ENCODE data around the gene SYTL3. TPM values are rescaled to one million over a fixed set of nuclear protein-coding genes. Genes with fewer than 3 reads are reported as not detected.

SYTL3 gene
- total and polyA plus RNA-seq, 9 of the 15 experiments (the other 6 are each of a cell fraction or from before 2014, with no cell fraction given), result 0.04 to 0.46 (median 0.17) TPM; not detected in 1

DNA sequence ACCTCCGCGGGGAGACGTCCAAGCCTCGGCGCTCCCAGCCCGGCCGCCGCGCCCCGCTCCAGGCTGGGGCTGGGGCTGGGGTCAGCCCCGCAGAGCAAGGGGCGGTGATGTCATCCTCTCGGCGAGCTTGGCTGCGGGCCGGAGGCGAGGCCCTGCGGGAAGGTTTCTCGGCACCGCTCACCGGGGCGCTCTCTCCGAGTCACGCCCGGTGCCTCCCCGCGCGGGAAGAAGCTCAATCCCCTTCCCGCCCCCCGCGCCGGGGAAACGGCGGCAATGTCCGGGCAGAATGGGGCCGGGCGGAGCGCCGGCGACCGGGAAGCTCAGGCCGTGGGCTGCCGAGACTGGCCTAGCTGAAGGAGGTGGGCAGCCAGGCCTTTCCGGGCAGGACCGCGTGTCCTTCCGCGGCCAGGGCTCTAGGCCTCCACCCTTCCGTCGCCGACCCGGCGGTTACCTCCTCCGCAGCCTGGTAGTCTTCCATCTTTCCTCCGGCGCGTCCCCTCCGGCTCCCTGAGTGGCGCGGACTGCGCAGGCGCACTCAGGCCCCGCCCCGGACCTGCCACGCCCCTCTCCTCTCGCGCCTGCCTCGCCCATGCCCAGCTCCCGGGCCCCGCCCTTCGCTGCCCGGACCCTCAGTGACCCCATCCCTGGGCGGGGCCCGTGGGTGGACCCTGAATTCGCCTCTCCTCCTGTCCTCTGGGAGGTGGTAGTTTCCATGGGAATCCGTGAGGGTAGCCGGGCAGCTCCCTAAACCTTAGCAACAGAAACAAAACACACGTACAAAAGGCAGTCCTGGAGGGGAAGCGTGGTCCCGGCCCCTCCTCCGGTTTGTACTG is 5.4 kb upstream of the SYTL3 start, which contains the start of gene DYNLT1 (continued):
- TF ChIP-seq SIN3B (IDR thresholded peaks at IDR 0.05; ENCODE audit: low read depth) (peak; percentile 5), ZNF57 (CRISPR knock-in tag; IDR thresholded peaks at IDR 0.05) (no peak), ZNF785 (CRISPR knock-in tag; IDR thresholded peaks at IDR 0.05) (no peak), TBL1XR1 (IDR thresholded peaks at IDR 0.05; ENCODE audit: low read length in 2 of 2) (no peak), MCM5 (IDR thresholded peaks at IDR 0.05; ENCODE audit: low read depth) (no peak), HOXB6 (CRISPR knock-in tag; IDR thresholded peaks at IDR 0.05; ENCODE audit: borderline replicate concordance) (no peak; the same call in 1 of the 2 replicates), KHSRP (IDR thresholded peaks at IDR 0.05) (no peak), NELFE (IDR thresholded peaks at IDR 0.05; ENCODE audit: insufficient read depth, insufficient read length) (peak; percentile 10), ETV5 (CRISPR knock-in tag; IDR thresholded peaks at IDR 0.05; ENCODE audit: low read depth) (peak; percentile 69; the same call in 1 of the 2 replicates), NEUROD1 (IDR thresholded peaks at IDR 0.05; ENCODE audit: borderline replicate concordance, low read depth, low read length, partially characterized antibody) (no peak), DACH1 (IDR thresholded peaks at IDR 0.05; ENCODE audit: partially characterized antibody) (no peak), HNRNPL (IDR thresholded peaks at IDR 0.05; ENCODE audit: low read depth, low read length) (peak; percentile 76; the same call in 1 of the 2 replicates), ZNF263 (CRISPR knock-in tag; IDR thresholded peaks at IDR 0.05; ENCODE audit: borderline replicate concordance) (peak; percentile 57; the same call in 1 of the 2 replicates), ZNF124 (CRISPR knock-in tag; IDR thresholded peaks at IDR 0.05) (0 out of 2 replicates have a peak, but pooled peaks have one; percentile 26), RBM22 (IDR thresholded peaks at IDR 0.05; ENCODE audit: low read depth, low read length, poor library complexity, severe bottlenecking) (peak; percentile 62), C11orf30 (IDR thresholded peaks at IDR 0.05; ENCODE audit: low read depth) (no peak), SMARCC2 (IDR thresholded peaks at IDR 0.05; ENCODE audit: low read depth) (peak; percentile 33; the same call in 1 of the 2 replicates), SP1 (CRISPR knock-in tag; IDR thresholded peaks at IDR 0.05) (peak; percentile 88), CCNT2 (IDR thresholded peaks at IDR 0.05; ENCODE audit: borderline replicate concordance, extremely low read depth, insufficient read length, low read depth, low read length) (peak; percentile 79), TRIM24 (IDR thresholded peaks at IDR 0.05) (peak in 1 of 2 experiments; percentile 50; a peak in 1 of 4 replicates), RBM25 (IDR thresholded peaks at IDR 0.05; ENCODE audit: low read depth, low read length, severe bottlenecking) (no peak), CCAR2 (IDR thresholded peaks at IDR 0.05; ENCODE audit: low read depth, low read length) (no peak), ZNF445 (CRISPR knock-in tag; IDR thresholded peaks at IDR 0.05; ENCODE audit: low read depth) (no peak), ZNF212 (CRISPR knock-in tag; IDR thresholded peaks at IDR 0.05) (no peak), CBX1 (IDR thresholded peaks at IDR 0.05; ENCODE audit: low read depth) (peak; percentile 84; the same call in 1 of the 2 replicates)
- TF ChIP-seq, protein P1, sequence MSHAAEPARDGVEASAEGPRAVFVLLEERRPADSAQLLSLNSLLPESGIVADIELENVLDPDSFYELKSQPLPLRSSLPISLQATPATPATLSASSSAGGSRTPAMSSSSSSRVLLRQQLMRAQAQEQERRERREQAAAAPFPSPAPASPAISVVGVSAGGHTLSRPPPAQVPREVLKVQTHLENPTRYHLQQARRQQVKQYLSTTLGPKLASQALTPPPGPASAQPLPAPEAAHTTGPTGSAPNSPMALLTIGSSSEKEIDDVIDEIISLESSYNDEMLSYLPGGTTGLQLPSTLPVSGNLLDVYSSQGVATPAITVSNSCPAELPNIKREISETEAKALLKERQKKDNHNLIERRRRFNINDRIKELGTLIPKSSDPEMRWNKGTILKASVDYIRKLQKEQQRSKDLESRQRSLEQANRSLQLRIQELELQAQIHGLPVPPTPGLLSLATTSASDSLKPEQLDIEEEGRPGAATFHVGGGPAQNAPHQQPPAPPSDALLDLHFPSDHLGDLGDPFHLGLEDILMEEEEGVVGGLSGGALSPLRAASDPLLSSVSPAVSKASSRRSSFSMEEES (CRISPR knock-in tag; IDR thresholded peaks at IDR 0.05), result no peak
- TF ChIP-seq, protein P2, sequence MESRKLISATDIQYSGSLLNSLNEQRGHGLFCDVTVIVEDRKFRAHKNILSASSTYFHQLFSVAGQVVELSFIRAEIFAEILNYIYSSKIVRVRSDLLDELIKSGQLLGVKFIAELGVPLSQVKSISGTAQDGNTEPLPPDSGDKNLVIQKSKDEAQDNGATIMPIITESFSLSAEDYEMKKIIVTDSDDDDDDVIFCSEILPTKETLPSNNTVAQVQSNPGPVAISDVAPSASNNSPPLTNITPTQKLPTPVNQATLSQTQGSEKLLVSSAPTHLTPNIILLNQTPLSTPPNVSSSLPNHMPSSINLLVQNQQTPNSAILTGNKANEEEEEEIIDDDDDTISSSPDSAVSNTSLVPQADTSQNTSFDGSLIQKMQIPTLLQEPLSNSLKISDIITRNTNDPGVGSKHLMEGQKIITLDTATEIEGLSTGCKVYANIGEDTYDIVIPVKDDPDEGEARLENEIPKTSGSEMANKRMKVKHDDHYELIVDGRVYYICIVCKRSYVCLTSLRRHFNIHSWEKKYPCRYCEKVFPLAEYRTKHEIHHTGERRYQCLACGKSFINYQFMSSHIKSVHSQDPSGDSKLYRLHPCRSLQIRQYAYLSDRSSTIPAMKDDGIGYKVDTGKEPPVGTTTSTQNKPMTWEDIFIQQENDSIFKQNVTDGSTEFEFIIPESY (CRISPR knock-in tag; IDR thresholded peaks at IDR 0.05), result peak; percentile 39; the same call in 1 of the 2 replicates

All from K562 (cell line).